Measurements from ENCODE around the gene ACBD3.

ACBD3 gene

GRCh38 chr1:226110249-226111097 lies 76.1 kb downstream of the ACBD3 start:
- no peak for FAIRE-seq

GRCh38 chr1:226109829-226110248 lies 76.7 kb downstream of the ACBD3 start:
- no peak for FAIRE-seq

GRCh38 chr1:226108935-226109828 lies 77.4 kb downstream of the ACBD3 start:
- FAIRE-seq = no peak

- no peak for FAIRE-seq
Observed at GRCh38 chr1:226107471-226108460, 78.8 kb downstream of the ACBD3 start.

- FAIRE-seq = no peak
Observed at GRCh38 chr1:226104671-226105121, 81.8 kb downstream of the ACBD3 start.

- FAIRE-seq = no peak
Observed at GRCh38 chr1:226100436-226101391, 85.8 kb downstream of the ACBD3 start.

- no peak for FAIRE-seq
Observed at GRCh38 chr1:226098870-226099835, 87.4 kb downstream of the ACBD3 start.

- no peak for FAIRE-seq
Observed at GRCh38 chr1:226097866-226098625, 88.5 kb downstream of the ACBD3 start.

GRCh38 chr1:226095286-226095685 lies 91.3 kb downstream of the ACBD3 start:
- FAIRE-seq = no peak

All from G401.6 (cell line).